Subcutaneous adipose tissue (tissue), 4 donors: ENCODE measurements around the gene PDLIM7. TPM values are rescaled to one million over a fixed set of nuclear protein-coding genes. Genes with fewer than 3 reads are reported as not detected.

ENCODE experiments used
- total RNA-seq, 4 donors: library from RNA; depleted of rRNA; stranded (reverse); fragments of >200 nt; gene quantifications; one replicate each; pipeline ENCODE4 v1.1.0, GENCODE V29; 2016
- TF ChIP-seq, protein P1 (sequence below): fragments of 450-650 bp; IDR thresholded peaks from one replicate; pipeline ENCODE4 v1.5.1; 2016; ENCODE audit warnings: low read depth, mild to moderate bottlenecking, control low read depth, antibody characterized with exemption, moderate library complexity

Gene PDLIM7
- total RNA-seq, 4 donors from 2014 or later, result 11.2 to 43.1 (median 16.6) TPM

DNA sequence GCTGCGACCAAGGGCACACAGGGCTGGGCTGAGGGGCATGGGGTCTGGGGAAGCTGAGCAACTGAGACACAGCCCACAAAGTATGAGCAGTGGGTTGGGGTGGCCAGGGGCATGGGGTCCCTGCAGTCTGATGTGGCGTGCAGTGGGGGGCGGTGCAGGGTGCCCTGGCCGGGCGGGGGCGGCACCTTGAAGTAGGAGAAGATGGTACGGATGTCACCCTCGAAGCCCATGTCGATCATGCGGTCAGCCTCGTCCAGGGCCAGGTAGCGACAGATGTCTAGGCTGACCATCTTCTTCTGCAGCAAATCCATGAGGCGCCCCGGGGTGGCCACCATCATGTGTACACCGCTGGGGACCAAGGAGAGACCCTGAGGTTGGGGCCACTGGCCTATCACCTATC is 16.1 kb upstream of the PDLIM7 start:
- TF ChIP-seq, protein P1, sequence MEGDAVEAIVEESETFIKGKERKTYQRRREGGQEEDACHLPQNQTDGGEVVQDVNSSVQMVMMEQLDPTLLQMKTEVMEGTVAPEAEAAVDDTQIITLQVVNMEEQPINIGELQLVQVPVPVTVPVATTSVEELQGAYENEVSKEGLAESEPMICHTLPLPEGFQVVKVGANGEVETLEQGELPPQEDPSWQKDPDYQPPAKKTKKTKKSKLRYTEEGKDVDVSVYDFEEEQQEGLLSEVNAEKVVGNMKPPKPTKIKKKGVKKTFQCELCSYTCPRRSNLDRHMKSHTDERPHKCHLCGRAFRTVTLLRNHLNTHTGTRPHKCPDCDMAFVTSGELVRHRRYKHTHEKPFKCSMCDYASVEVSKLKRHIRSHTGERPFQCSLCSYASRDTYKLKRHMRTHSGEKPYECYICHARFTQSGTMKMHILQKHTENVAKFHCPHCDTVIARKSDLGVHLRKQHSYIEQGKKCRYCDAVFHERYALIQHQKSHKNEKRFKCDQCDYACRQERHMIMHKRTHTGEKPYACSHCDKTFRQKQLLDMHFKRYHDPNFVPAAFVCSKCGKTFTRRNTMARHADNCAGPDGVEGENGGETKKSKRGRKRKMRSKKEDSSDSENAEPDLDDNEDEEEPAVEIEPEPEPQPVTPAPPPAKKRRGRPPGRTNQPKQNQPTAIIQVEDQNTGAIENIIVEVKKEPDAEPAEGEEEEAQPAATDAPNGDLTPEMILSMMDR, result no peak

DNA sequence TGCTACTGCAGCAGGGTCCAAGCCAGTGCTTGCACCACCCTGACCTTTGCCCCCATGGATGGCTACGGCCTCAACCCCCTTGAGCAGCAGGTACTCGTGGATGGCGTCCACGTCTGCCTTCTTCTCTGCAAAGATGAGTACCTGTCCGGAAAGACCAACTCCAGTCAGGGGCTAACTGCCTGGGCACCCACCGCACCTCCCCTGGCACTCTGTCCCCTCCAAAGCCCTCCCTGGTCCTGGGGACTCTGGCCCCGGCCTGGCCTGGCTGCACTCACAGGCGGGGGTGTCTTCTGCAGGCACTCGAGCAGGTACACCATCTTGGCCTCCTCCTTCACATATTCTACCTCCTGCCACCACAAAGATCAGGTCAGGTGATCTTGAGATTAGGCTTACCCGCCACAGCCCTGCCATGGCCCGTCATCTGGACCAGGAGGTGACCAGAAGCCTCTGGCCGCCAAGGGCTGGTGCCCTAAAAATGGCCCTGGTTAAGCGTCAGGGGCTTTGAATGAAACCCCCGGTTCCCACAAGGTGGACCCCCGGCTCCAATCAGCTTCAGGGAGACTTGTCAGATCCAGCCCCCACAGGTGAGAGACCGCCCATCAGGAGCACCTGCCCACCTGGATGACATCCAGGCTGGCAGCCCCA is 15.5 kb upstream of the PDLIM7 start:
- TF ChIP-seq, protein P1, result no peak

DNA sequence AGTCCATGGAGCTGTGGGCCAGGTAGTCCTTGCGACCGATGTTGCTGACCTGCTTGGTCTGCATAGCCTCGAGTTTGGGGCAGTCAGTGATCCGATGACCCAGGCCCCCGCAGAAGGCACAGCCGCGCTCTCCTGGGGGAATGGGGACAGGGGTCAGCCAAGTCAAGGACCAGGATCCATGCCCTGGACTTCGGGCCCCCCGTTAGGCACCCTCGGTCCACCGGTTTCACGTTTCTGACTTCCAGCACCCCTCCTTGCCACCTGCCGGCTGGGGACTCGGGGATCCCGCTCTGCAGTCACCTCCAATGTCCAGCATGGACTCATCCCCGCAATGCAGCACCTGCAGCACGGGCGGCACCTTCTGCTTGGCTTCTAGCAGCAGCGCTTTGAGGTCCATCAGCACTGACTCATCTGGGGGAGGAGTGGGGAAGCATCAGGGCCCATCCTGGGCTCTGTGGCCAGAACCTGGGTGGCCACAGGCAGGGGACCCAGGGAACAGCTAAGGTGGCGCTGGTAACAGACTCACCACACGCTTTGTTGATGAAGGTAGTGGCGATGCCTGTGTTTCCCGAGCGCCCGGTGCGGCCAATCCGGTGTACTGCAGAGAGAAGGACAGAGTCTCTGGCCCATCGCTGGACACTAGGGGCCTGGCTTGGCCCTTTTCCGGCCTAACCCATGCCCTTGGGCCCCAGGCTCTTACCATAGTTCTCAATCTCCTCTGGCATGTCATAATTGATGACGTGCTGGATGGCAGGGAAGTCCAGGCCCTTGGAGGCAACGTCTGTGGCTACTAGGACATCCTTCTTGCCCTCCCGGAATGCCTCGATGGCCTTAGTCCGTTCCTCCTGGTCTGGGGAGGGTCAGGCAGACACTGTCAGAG is 14.6 kb upstream of the PDLIM7 start:
- TF ChIP-seq, protein P1, result no peak

- TF ChIP-seq, protein P1, result no peak
Measured at GRCh38 chr5:177511181-177511580, 13.8 kb upstream of the PDLIM7 start.

DNA sequence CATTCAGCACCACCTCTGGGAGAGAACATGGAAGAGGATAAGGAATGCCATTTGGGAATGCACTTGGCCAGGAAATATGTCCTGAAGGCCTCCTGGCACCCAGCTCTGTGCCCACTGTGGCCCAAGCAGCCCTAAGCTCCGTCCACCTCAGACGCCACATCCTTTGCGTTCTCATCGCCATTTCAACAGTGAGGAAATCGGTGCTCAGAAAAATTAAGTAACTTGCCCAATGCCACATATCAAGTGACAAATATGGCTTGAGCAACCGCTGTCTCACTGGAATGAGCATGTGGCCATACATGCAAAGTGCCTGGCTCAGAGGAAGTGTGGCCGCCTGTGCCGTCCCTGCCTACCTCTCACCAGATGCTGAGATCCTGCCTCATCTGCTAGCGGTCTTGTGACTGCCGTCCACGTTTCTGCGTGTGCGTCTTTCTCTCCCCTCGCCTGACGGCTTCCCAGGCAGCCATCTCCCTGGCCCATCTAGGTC is 13.2 kb upstream of the PDLIM7 start:
- TF ChIP-seq, protein P1, result no peak

DNA sequence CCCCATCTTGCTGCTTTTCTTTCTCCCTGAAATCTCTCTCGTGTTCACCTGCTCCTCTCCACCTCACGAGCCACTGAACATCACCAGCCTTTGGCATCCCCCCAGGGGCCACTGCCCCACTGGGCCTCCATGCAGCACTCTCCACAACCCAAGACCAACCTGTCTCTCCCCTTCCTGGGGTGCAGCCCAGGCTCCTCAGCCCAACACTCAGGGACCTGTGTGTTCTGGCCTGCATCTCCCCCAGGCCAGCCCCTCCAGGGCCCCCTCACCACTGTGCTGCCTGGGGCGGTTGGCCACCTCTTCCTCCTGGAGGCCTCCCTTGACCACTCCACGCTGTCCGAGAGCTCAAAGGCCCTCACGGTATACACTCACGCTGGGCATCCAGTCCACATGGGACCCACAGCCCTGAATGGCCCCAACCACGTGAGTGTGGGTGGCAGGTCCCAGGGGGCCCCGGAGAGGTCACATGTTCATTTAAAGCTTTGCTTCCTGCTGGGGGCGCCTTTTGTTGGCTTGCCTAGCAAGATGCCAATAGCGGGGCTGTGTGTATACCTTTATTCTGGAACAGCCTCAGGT is 12.7 kb upstream of the PDLIM7 start:
- TF ChIP-seq, protein P1, result no peak
